ENCODE results near the gene FSTL4. TPM values are rescaled to one million over a fixed set of nuclear protein-coding genes. Genes with fewer than 3 reads are reported as not detected.
A peak's percentile ranks its signal among the peaks of the same experiment; 100 is the strongest.

FSTL4 gene
- total and polyA plus RNA-seq, 4 donors: 0.02 to 0.18 TPM; not detected in 2

DNA sequence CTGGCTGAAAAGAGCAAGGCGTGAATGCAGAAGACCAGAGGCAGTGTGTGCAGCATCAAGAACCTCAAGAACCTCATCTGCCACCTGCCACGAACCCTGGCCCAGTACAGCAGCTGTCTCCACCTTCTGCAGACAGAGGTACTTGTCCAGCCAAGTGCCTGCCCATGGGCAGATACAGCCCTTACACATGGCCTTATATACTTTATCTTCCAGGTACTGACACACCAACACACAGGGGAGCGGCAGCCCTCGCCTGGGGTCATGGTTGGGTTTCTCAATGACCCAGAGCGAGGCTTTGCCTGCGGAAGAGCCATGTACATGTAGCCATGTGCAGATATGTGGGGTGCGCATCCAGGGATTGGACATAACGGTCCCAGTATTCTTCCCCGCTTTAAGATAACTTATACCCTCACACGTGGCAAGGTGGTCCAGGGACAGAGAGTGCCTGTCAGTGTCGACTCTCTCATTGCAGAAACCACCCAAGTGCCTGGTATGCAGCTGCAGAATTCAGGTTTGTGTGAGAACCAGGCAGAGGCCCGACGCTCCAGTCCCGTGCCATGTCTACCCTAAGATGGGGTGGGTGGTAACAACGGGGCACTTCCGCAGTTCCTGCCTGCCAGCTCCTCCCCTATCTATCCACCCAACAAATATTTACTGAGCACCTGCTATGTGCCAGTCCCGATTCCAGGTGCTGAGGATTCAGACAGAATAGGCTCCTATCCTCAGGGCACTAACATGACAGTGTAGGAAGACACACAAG, 206.9 kb downstream of the FSTL4 start:
- WGBS: 94% methylated on average over 17 of the region's 17 CpGs
- H3K27ac ChIP-seq (ENCODE audit: low read depth in 1 of 2, low read length in 2 of 2): no peak overlapping the region
- H3K9ac ChIP-seq (ENCODE audit: low read depth in 1 of 2, low read length in 2 of 2): no peak overlapping the region
- no peaks in the 10 kb centered on the region for H3K9me3 ChIP-seq (ENCODE audit: control insufficient read depth in 4 of 4, low read length in 3 of 4)
- no peaks in the 10 kb centered on the region for H3K36me3 ChIP-seq (ENCODE audit: control insufficient read depth in 4 of 4, insufficient read depth in 3 of 4, low read depth in 1 of 4, low read length in 3 of 4)
- H3K4me1 ChIP-seq (ENCODE audit: control insufficient read depth in 4 of 4, insufficient read depth in 4 of 4, low read length in 3 of 4): no peaks in the 10 kb centered on the region
- peak; percentile 26 for DNase-seq (ENCODE audit: low spot score)
- TF ChIP-seq, protein P1, sequence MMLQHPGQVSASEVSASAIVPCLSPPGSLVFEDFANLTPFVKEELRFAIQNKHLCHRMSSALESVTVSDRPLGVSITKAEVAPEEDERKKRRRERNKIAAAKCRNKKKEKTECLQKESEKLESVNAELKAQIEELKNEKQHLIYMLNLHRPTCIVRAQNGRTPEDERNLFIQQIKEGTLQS (IDR thresholded peaks at IDR 0.05): no peak
- TF ChIP-seq YY1 (IDR thresholded peaks at IDR 0.05): no peak
- no peak for TF ChIP-seq HNF4A (conservative IDR thresholded peaks at IDR 0.05)
- H3K27me3 ChIP-seq (ENCODE audit: control insufficient read depth in 4 of 4, insufficient read depth in 4 of 4, low read length in 3 of 4): no peaks in the 10 kb centered on the region
- H3K4me3 ChIP-seq (ENCODE audit: low read depth in 1 of 3, low read length in 3 of 3): no peak overlapping the region

- Histone ChIP-seq H3K9me3 (ENCODE audit: control insufficient read depth in 4 of 4, low read length in 3 of 4) (no peaks in the 10 kb centered on the region), H3K4me3 (ENCODE audit: low read depth in 1 of 3, low read length in 3 of 3) (no peak overlapping the region), H3K36me3 (ENCODE audit: control insufficient read depth in 4 of 4, insufficient read depth in 3 of 4, low read depth in 1 of 4, low read length in 3 of 4) (no peaks in the 10 kb centered on the region), H3K4me1 (ENCODE audit: control insufficient read depth in 4 of 4, insufficient read depth in 4 of 4, low read length in 3 of 4) (no peaks in the 10 kb centered on the region), H3K27me3 (ENCODE audit: control insufficient read depth in 4 of 4, insufficient read depth in 4 of 4, low read length in 3 of 4) (no peaks in the 10 kb centered on the region), H3K27ac (ENCODE audit: low read depth in 1 of 2, low read length in 2 of 2) (no peak overlapping the region), H3K9ac (ENCODE audit: low read depth in 1 of 2, low read length in 2 of 2) (no peak overlapping the region)
- DNase-seq (ENCODE audit: low spot score): peak; percentile 13
- 86% methylated on average over 7 of the region's 7 CpGs for WGBS
- no peak for TF ChIP-seq FOXA2 (IDR thresholded peaks at IDR 0.05)
- TF ChIP-seq MAX (IDR thresholded peaks at IDR 0.05): no peak
- TF ChIP-seq, protein P1 (IDR thresholded peaks at IDR 0.05): no peak
- TF ChIP-seq ZBTB33 (IDR thresholded peaks at IDR 0.05): no peak
- TF ChIP-seq GABPA (IDR thresholded peaks at IDR 0.05 in 1 of 2, conservative IDR thresholded peaks at IDR 0.05 in 1 of 2): no peak
- TF ChIP-seq HNF4G (IDR thresholded peaks at IDR 0.05): no peak
- no peak for TF ChIP-seq RXRA (IDR thresholded peaks at IDR 0.05)
- no peak for TF ChIP-seq REST (IDR thresholded peaks at IDR 0.05)
Observed at GRCh38 chr5:133404724-133405123, 207.6 kb downstream of the FSTL4 start.

Measured in liver (tissue), 9 donors.